Cardiac muscle cell (in vitro differentiated cells and primary cell): Measurements from ENCODE around the gene ULK2. TPM values are rescaled to one million over a fixed set of nuclear protein-coding genes. Genes with fewer than 3 reads are reported as not detected.

Source experiments
- DNase-seq, 2 donors: peaks; one replicate each; pipeline versions ENCODE4 v3.0.0 to v3.0.0-alpha.2; 2010 to 2017; ENCODE audit warnings: low read depth in 1 of 2, low spot score in 1 of 2
- H3K27ac ChIP-seq: fragments of 200-600 bp; sonication (generic); 2 replicates; pipeline ENCODE4 v1.5.1; 2016
- H3K27me3 ChIP-seq: fragments of 200-600 bp; sonication (generic); 2 replicates; pipeline ENCODE4 v1.6.0; 2016; ENCODE audit warnings: control low read depth
- H3K36me3 ChIP-seq: fragments of 200-600 bp; sonication (generic); 2 replicates; pipeline ENCODE4 v1.5.1; 2016; ENCODE audit warnings: control low read depth
- H3K4me1 ChIP-seq: fragments of 200-600 bp; sonication (generic); 2 replicates; pipeline ENCODE4 v1.8.1; 2017; ENCODE audit warnings: low read depth, mild to moderate bottlenecking, mixed run types
- H3K4me3 ChIP-seq: fragments of 200-600 bp; sonication (generic); 2 replicates; pipeline ENCODE4 v1.5.1; 2016; ENCODE audit warnings: mild to moderate bottlenecking
- H3K9me3 ChIP-seq: fragments of 200-600 bp; sonication (generic); 2 replicates; pipeline ENCODE4 v1.5.1; 2017; ENCODE audit warnings: low read depth, mild to moderate bottlenecking, control low read depth
- polyA plus RNA-seq: library from polyadenylated mRNA; unstranded; fragments of >200 nt; fragmentation: Nextera tagmentation; extraction: Ambion mirVana; gene quantifications from 2 replicates; pipeline ENCODE4 v1.2.1, GENCODE V29; 2016
- total RNA-seq: library from RNA; depleted of rRNA; stranded (reverse); fragments of >200 nt; gene quantifications from 2 replicates; pipeline ENCODE4 v1.2.3, GENCODE V29; 2016
- TF ChIP-seq, protein P1 (sequence below): IDR thresholded peaks from 2 replicates; pipeline ENCODE4 v1.5.1; 2012; ENCODE audit warnings: low read depth, mild to moderate bottlenecking, low read length

ULK2 gene
- total and polyA plus RNA-seq, 2 experiments from 2014 or later = 13.3 to 24.5 TPM

DNA sequence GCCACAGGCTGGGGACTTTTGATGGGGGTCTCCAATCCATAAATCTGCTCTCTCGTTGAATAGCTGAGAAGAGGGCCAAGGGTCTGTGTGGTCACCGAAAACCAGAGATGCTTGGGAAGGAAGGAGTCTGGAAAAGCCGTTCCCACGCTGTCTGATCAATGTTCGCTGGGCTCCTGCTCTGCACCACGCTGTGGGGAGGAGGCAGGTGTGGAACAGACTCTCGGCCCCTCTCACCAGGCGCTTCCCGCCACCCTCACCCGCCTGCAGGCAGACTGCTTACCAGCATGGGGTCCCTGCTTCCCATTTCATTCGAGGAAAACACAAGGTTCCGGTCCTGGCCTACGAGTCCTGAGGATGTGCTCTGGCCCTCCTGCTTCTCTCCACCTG lies 118.9 kb downstream of the ULK2 start:
- H3K36me3 ChIP-seq = no peaks in the 10 kb centered on the region
- peaks cover 3% of the 10 kb centered on the region for H3K27me3 ChIP-seq
- H3K4me1 ChIP-seq = no peaks in the 10 kb centered on the region
- no peak overlapping the region for H3K4me3 ChIP-seq
- H3K9me3 ChIP-seq = no peaks in the 10 kb centered on the region
- no peak for DNase-seq
- H3K27ac ChIP-seq = no peak overlapping the region
- TF ChIP-seq, protein P1, sequence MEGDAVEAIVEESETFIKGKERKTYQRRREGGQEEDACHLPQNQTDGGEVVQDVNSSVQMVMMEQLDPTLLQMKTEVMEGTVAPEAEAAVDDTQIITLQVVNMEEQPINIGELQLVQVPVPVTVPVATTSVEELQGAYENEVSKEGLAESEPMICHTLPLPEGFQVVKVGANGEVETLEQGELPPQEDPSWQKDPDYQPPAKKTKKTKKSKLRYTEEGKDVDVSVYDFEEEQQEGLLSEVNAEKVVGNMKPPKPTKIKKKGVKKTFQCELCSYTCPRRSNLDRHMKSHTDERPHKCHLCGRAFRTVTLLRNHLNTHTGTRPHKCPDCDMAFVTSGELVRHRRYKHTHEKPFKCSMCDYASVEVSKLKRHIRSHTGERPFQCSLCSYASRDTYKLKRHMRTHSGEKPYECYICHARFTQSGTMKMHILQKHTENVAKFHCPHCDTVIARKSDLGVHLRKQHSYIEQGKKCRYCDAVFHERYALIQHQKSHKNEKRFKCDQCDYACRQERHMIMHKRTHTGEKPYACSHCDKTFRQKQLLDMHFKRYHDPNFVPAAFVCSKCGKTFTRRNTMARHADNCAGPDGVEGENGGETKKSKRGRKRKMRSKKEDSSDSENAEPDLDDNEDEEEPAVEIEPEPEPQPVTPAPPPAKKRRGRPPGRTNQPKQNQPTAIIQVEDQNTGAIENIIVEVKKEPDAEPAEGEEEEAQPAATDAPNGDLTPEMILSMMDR = no peak

DNA sequence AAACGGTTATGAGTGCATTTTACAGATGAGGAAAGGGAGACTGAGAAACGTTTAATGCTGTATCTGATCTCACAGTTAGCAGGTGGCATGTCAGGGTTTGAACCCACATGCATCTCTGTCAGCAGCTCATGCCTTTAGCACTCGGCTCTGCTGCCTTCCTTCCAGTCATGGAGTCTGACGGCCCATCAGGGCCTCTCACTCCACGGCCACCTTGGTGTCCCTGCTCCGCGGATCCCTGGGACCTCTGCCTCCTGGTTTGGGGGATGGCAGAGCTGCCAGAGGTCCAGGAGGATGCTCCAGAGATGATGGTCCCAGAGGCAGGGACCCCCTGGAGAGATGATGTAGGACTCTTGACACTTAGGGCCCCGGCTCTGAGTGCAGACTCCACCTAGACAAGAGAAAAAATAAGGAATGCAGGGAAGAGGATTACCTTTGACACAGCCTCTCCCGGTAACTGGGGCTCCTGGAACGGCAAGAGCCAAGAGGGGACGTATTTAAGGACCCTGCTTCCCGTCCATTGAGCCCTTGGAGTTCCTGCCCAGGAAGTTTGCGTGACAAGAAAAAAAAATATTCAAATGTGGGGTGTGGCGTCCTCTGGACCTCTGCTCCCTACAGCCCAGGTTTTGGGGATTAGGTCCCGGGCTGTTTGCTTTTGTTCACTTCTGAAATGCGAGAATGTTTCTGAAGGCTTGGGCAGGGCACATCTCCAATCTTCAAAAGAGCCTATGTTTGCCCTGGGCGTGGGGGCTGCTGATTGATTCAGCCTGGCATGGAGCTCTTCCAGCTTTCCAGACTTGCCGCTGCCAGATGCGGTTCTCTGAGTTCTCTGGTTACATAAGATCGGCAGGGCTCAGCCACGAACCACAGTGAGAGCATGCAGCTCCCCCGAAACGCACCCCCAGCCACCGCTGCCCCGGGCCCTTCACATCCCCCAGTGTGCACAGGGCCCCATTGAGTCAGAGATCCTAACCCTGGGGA lies 119.6 kb downstream of the ULK2 start, which contains the start of gene ALDH3A1:
ALDH3A1 (minus strand) TSS at position 470 of the 978 bp plus-strand sequence. CDS start 3,169 bp downstream, outside the sequence.
- Histone ChIP-seq H3K9me3 (no peaks in the 10 kb centered on the region), H3K27me3 (peaks cover 3% of the 10 kb centered on the region), H3K36me3 (no peaks in the 10 kb centered on the region), H3K4me3 (no peak within 1 kb of the TSS), H3K27ac (no peak within 1 kb of the TSS), H3K4me1 (no peaks in the 10 kb centered on the region)
- TF ChIP-seq, protein P1 = no peak
- no peak for DNase-seq

DNA sequence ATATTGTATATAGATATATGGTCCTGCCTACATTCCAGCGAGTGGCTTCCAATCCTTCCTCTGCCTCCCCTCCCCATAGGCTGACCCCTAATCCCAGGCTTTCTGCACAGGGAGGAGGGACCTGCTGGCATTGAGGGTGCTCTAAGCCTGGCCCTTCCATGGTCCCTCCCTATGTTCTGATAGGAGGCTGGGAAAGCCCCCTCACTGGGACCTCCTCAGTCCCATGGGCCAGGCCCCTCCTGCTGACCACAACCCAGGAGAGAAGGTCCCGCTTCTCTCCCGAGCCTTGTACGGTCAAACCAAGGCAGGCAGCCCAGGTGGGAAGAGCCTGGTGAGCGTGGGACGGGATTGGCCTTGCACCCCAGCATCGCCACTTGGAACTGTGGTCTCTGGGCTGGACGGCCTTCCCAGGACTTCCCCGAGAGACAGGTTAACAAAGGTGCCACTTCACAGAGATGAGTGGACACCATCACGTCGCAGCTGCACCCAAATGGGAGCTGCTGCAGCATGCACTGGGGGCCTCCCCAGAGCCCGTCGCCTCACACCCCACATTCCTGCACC lies 120.5 kb downstream of the ULK2 start:
- Histone ChIP-seq H3K36me3 (no peaks in the 10 kb centered on the region), H3K9me3 (no peaks in the 10 kb centered on the region), H3K4me3 (no peak overlapping the region), H3K27ac (no peak overlapping the region), H3K4me1 (no peaks in the 10 kb centered on the region), H3K27me3 (peaks cover 3% of the 10 kb centered on the region)
- no peak for DNase-seq
- TF ChIP-seq, protein P1 = no peak

DNA sequence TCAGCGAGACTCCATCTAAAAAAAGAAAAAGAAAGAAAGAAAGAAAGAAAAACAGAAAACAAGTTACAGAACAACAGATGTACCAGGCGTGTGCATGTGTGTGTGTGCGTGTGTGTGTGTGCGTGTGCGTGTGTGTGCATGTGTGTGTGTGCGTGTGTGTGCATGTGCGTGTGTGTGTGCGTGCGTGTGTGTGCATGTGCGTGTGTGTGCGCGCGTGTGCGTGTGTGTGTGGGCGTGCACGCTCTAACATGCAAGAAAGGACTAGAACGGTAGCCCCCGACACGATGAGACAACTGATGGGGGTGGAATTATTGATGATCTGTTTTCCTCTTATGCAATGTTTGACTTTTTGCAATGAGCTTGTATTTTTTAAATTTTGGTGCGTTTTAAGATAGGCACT lies 121.2 kb downstream of the ULK2 start:
- DNase-seq = no peak
- TF ChIP-seq, protein P1 = no peak

DNA sequence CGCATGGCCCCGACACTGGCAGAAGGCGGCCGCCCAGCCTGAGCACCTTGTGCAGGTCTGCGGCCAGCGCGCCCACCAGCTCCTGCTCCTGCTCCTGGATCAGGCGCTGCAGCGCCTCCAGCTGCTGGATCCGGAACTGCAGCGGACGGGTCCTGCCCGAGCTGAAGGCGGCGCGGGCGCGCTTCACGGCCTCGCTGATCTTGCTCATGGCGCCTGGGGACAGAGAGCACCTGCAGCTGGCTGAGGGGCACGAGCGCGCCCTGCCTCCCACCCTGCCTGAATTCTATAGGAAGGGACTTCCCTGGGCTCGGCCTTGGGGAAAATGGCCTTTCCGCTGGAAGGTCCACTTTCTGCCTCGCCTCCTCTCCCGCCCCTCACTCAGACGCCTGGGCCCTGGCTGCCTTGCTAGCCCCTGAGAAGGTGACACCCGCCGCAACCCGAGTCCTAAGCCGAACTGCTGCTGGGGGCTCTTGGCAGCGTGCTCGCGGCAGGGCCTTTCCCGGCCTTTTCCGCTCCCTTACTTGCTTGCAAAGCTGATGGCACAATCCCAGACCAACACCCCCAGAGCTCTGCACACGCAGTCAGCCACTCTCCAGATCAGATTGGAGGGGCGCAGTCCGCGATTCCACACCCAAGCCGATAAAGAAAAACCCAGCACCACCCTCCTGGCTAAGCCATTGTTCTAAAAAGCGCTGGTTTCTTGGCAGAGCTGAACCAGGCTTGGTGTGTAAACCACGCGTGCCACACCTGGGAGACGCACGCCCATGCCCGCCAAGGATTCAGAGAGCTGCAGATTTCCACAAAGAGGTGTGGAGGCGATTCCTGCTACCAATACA lies 122.6 kb downstream of the ULK2 start:
- H3K27ac ChIP-seq = no peak overlapping the region
- H3K4me3 ChIP-seq = peak overlapping the region; percentile 24
- no peaks in the 10 kb centered on the region for H3K4me1 ChIP-seq
- H3K9me3 ChIP-seq = no peaks in the 10 kb centered on the region
- peaks cover 3% of the 10 kb centered on the region for H3K27me3 ChIP-seq
- TF ChIP-seq, protein P1 = peak; percentile 76
- no peaks in the 10 kb centered on the region for H3K36me3 ChIP-seq
- peak; percentile 80 to 92 for DNase-seq

More for the DNA sequence above, 121.2 kb downstream of the ULK2 start:
- Histone ChIP-seq H3K4me1 (no peaks in the 10 kb centered on the region), H3K9me3 (no peaks in the 10 kb centered on the region), H3K36me3 (no peaks in the 10 kb centered on the region), H3K27ac (no peak overlapping the region), H3K27me3 (peaks cover 3% of the 10 kb centered on the region), H3K4me3 (no peak overlapping the region)
